OCI-LY7 (cell line): ENCODE data around the gene HIP1R.

ENCODE experiments used
- EZH2phosphoT487 ChIP-seq: fragments of 200-600 bp; sonication (generic); IDR thresholded peaks from 2 replicates; pipeline ENCODE4 v1.6.1; 2018; ENCODE audit warnings: low read depth, borderline replicate concordance, mild to moderate bottlenecking, mixed run types, antibody characterized with exemption, low read length, moderate library complexity, mixed read lengths
- TF ChIP-seq, protein P1 (sequence below): fragments of 200-600 bp; sonication (generic); conservative IDR thresholded peaks from 2 replicates; pipeline ENCODE4 v1.5.1; 2014; ENCODE audit warnings: mild to moderate bottlenecking, antibody characterized with exemption, low read length, moderate library complexity, mixed read lengths

DNA sequence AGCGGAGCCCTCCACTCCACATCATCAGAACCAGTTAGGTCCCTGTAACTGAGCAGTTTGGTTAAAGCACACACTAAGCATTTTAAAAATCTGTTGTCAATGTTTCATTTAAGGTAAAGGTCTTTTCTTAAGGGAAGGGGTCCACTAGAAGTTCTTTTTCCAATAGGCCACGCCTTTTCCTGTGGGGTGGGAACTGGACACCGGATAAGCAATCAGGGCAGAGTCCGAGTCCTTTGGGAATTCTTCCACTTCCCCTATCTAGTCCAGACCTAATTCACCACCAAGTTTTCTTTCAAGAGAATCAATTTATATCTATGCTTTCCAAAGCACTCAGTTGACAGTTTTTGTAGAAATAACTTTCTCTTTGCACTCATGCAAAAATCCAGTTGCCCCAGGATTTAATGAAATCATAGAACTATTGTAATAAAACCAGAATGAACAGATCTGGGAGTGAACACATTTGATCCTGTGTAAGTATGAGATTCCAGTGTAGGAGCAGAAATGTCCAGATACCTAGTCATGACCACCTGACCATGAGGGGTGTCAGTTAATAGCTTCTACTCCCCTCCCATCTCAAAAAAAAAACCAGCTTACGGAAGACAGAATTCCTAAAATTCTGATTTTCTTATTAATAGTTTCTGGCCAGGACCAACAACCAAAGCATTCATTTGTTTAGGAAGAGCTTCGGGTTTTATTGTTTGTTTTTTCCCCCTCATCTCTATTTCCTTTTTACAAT is 49.0 kb downstream of the HIP1R start:
- TF ChIP-seq, protein P1, sequence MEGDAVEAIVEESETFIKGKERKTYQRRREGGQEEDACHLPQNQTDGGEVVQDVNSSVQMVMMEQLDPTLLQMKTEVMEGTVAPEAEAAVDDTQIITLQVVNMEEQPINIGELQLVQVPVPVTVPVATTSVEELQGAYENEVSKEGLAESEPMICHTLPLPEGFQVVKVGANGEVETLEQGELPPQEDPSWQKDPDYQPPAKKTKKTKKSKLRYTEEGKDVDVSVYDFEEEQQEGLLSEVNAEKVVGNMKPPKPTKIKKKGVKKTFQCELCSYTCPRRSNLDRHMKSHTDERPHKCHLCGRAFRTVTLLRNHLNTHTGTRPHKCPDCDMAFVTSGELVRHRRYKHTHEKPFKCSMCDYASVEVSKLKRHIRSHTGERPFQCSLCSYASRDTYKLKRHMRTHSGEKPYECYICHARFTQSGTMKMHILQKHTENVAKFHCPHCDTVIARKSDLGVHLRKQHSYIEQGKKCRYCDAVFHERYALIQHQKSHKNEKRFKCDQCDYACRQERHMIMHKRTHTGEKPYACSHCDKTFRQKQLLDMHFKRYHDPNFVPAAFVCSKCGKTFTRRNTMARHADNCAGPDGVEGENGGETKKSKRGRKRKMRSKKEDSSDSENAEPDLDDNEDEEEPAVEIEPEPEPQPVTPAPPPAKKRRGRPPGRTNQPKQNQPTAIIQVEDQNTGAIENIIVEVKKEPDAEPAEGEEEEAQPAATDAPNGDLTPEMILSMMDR = no peak
- TF ChIP-seq EZH2phosphoT487 = no peak
